Mesenteric fat pad (tissue), 1 donor: ENCODE results near the gene CD40. TPM values are rescaled to one million over a fixed set of nuclear protein-coding genes. Genes with fewer than 3 reads are reported as not detected.

Experiments
- DNase-seq: peaks from one replicate; pipeline ENCODE4 v3.0.0-alpha.2; 2020; ENCODE audit warnings: low spot score
- total RNA-seq: library from RNA; stranded (reverse); fragmentation: NEBNext Ultra II Directional; extraction: Animal tissue kit (Norgen Biotek cat#: 25700); gene quantifications from one replicate; pipeline ENCODE4 v1.2.1, GENCODE V29; 2021
- donor health status: DM: yes; HTN: yes; CAD: no.

Gene CD40
- total RNA-seq, 1 donor from 2014 or later: 17.3 TPM

- DNase-seq: no peak
Observed at GRCh38 chr20:46142124-46142523, 24.0 kb downstream of the CD40 start.

GRCh38 chr20:46144432-46145025, 26.4 kb downstream of the CD40 start:
- no peak for DNase-seq

- DNase-seq: no peak
Observed at GRCh38 chr20:46145713-46146112, 27.6 kb downstream of the CD40 start.

GRCh38 chr20:46148313-46149208, 30.4 kb downstream of the CD40 start:
- DNase-seq: no peak

- no peak for DNase-seq
Observed at GRCh38 chr20:46150943-46151342, 32.8 kb downstream of the CD40 start.

GRCh38 chr20:46151936-46152335, 33.8 kb downstream of the CD40 start:
- no peak for DNase-seq

GRCh38 chr20:46152824-46153586, 34.9 kb downstream of the CD40 start:
- no peak for DNase-seq

- DNase-seq: no peak
Observed at GRCh38 chr20:46154305-46154704, 36.2 kb downstream of the CD40 start.

GRCh38 chr20:46154796-46155195, 36.7 kb downstream of the CD40 start:
- DNase-seq: no peak

- no peak for DNase-seq
Observed at GRCh38 chr20:46156065-46156464, 38.0 kb downstream of the CD40 start.

- no peak for DNase-seq
Observed at GRCh38 chr20:46157076-46157592, 39.0 kb downstream of the CD40 start.

GRCh38 chr20:46157625-46158024, 39.5 kb downstream of the CD40 start:
- DNase-seq: no peak

- no peak for DNase-seq
Observed at GRCh38 chr20:46158476-46158987, 40.4 kb downstream of the CD40 start.

GRCh38 chr20:46159101-46159897, 41.2 kb downstream of the CD40 start:
- no peak for DNase-seq

- DNase-seq: no peak
Observed at GRCh38 chr20:46160661-46161060, 42.5 kb downstream of the CD40 start.

GRCh38 chr20:46161921-46162320, 43.8 kb downstream of the CD40 start:
- DNase-seq: no peak

GRCh38 chr20:46164254-46164653, 46.1 kb downstream of the CD40 start:
- no peak for DNase-seq

GRCh38 chr20:46167080-46167479, 49.0 kb downstream of the CD40 start:
- DNase-seq: no peak

- DNase-seq: no peak
Observed at GRCh38 chr20:46168438-46168837, 50.3 kb downstream of the CD40 start.
